Measurements from ENCODE around the gene FRYL.

- TF ChIP-seq, protein P1, sequence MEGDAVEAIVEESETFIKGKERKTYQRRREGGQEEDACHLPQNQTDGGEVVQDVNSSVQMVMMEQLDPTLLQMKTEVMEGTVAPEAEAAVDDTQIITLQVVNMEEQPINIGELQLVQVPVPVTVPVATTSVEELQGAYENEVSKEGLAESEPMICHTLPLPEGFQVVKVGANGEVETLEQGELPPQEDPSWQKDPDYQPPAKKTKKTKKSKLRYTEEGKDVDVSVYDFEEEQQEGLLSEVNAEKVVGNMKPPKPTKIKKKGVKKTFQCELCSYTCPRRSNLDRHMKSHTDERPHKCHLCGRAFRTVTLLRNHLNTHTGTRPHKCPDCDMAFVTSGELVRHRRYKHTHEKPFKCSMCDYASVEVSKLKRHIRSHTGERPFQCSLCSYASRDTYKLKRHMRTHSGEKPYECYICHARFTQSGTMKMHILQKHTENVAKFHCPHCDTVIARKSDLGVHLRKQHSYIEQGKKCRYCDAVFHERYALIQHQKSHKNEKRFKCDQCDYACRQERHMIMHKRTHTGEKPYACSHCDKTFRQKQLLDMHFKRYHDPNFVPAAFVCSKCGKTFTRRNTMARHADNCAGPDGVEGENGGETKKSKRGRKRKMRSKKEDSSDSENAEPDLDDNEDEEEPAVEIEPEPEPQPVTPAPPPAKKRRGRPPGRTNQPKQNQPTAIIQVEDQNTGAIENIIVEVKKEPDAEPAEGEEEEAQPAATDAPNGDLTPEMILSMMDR (IDR thresholded peaks at IDR 0.05; ENCODE audit: insufficient read depth, low read length) = no peak
- TF ChIP-seq GABPA (IDR thresholded peaks at IDR 0.05; ENCODE audit: low read depth) = no peak
- no peak for TF ChIP-seq POLR2AphosphoS5 (IDR thresholded peaks at IDR 0.05; ENCODE audit: low read depth)
- TF ChIP-seq, protein P2, sequence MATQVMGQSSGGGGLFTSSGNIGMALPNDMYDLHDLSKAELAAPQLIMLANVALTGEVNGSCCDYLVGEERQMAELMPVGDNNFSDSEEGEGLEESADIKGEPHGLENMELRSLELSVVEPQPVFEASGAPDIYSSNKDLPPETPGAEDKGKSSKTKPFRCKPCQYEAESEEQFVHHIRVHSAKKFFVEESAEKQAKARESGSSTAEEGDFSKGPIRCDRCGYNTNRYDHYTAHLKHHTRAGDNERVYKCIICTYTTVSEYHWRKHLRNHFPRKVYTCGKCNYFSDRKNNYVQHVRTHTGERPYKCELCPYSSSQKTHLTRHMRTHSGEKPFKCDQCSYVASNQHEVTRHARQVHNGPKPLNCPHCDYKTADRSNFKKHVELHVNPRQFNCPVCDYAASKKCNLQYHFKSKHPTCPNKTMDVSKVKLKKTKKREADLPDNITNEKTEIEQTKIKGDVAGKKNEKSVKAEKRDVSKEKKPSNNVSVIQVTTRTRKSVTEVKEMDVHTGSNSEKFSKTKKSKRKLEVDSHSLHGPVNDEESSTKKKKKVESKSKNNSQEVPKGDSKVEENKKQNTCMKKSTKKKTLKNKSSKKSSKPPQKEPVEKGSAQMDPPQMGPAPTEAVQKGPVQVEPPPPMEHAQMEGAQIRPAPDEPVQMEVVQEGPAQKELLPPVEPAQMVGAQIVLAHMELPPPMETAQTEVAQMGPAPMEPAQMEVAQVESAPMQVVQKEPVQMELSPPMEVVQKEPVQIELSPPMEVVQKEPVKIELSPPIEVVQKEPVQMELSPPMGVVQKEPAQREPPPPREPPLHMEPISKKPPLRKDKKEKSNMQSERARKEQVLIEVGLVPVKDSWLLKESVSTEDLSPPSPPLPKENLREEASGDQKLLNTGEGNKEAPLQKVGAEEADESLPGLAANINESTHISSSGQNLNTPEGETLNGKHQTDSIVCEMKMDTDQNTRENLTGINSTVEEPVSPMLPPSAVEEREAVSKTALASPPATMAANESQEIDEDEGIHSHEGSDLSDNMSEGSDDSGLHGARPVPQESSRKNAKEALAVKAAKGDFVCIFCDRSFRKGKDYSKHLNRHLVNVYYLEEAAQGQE (IDR thresholded peaks at IDR 0.05; ENCODE audit: insufficient replicate concordance, low read depth) = no peak
Measured at GRCh38 chr4:48680848-48681568, 99.1 kb downstream of the FRYL start.
